ENCODE results near the gene FTO. TPM values are rescaled to one million over a fixed set of nuclear protein-coding genes. Genes with fewer than 3 reads are reported as not detected.
A peak's percentile ranks its signal among the peaks of the same experiment; 100 is the strongest.
"Not testable (repeated sequence)": the region's sequence is repeated elsewhere in the genome, so short reads cannot be mapped to it uniquely, and the experiment has no call there.

Gene FTO
- total RNA-seq, 4 donors from 2014 or later: 98.1 to 127 (median 109) TPM

GRCh38 chr16:53690771-53691170 lies 13.2 kb upstream of the FTO start:
- 90 to 91% methylated on average over 2 of the region's 2 CpGs for WGBS, 2 donors
- H3K36me3 ChIP-seq: peaks cover 0 to 31% (median 0%) of the 10 kb centered on the region in 3 donors

DNA sequence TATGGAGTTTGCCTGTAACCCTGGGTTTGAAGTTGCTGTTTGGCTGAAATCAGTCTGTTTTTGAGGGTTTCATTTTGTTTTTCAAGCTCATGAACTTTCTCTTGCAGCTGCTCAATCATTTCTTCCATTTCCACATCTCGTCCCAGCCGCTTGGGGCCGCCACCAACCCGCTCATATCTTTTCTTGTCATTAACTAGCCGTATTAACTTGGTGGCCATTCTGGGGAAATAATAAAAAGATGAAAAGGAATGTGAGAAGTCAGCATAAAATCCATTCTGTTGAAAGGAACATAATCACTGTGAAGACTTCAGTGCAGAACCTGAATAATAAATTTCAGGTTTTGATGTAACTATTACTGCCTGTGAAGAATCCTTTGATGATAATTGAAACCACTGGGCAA lies 11.8 kb upstream of the FTO start:
- TF ChIP-seq EP300 (IDR thresholded peaks at IDR 0.05) (no peak), CTCF (IDR thresholded peaks at IDR 0.05) (no peak), POLR2A (IDR thresholded peaks at IDR 0.05) (no peak)
- 79 to 87% methylated on average over 5 of the region's 5 CpGs for WGBS, 2 donors
- Histone ChIP-seq H3K27ac (no peak overlapping the region), H3K4me3 (no peak overlapping the region), H3K36me3 (peaks cover 0 to 30% (median 0%) of the 10 kb centered on the region in 3 donors), H3K9me3 (no peaks in the 10 kb centered on the region), H3K4me1 (no peaks in the 10 kb centered on the region), H3K27me3 (no peaks in the 10 kb centered on the region)
- DNase-seq (ENCODE audit: low spot score in 2 of 2): no peak

More at GRCh38 chr16:53690771-53691170, 13.2 kb upstream of the FTO start:
- Histone ChIP-seq H3K9me3 (no peaks in the 10 kb centered on the region), H3K4me1 (no peaks in the 10 kb centered on the region), H3K4me3 (no peak overlapping the region), H3K27me3 (no peaks in the 10 kb centered on the region), H3K27ac (no peak overlapping the region)
- no peak for DNase-seq (ENCODE audit: low spot score in 2 of 2)
- TF ChIP-seq EP300 (IDR thresholded peaks at IDR 0.05) (no peak), CTCF (IDR thresholded peaks at IDR 0.05) (no peak), POLR2A (IDR thresholded peaks at IDR 0.05) (no peak)

GRCh38 chr16:53693320-53693719 lies 10.6 kb upstream of the FTO start:
- Histone ChIP-seq H3K36me3 (peaks cover 0 to 33% (median 0%) of the 10 kb centered on the region in 3 donors), H3K4me3 (no peak overlapping the region), H3K4me1 (no peaks in the 10 kb centered on the region), H3K9me3 (no peaks in the 10 kb centered on the region), H3K27me3 (no peaks in the 10 kb centered on the region), H3K27ac (no peak overlapping the region)
- WGBS, 2 donors: 87 to 90% methylated on average over 5 of the region's 5 CpGs
- no peak for DNase-seq (ENCODE audit: low spot score in 2 of 2)
- TF ChIP-seq POLR2A (IDR thresholded peaks at IDR 0.05): no peak
- no peak for TF ChIP-seq EP300 (IDR thresholded peaks at IDR 0.05)
- TF ChIP-seq CTCF (IDR thresholded peaks at IDR 0.05): no peak

DNA sequence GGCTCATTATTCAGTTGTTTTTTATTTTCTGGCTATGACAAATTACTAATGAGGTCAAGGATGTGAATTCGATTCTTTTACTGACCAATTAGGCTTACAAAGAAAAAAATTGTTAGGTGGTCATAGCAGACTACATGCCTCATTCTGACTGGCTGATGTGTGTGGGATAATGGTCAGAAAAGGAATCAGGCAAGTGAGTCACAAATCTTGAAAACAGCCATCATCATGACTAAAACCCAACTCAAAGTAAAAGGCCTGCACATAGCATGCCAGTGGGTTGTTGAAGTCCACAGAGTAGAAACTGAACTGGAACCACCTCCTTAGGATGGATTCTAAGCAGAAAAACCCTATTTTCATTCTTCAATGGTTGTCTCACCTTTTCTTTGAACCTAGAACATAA lies 8.9 kb upstream of the FTO start:
- no peaks in the 10 kb centered on the region for H3K4me1 ChIP-seq
- no peak for DNase-seq (ENCODE audit: low spot score in 2 of 2)
- H3K36me3 ChIP-seq: peaks cover 0 to 40% (median 0%) of the 10 kb centered on the region in 3 donors
- no peak overlapping the region for H3K27ac ChIP-seq
- no peak overlapping the region for H3K4me3 ChIP-seq
- H3K27me3 ChIP-seq: no peaks in the 10 kb centered on the region
- WGBS, 2 donors: 53 to 85% methylated on average over 1 of the region's 1 CpG
- TF ChIP-seq EP300 (IDR thresholded peaks at IDR 0.05): no peak
- no peak for TF ChIP-seq CTCF (IDR thresholded peaks at IDR 0.05)
- TF ChIP-seq POLR2A (IDR thresholded peaks at IDR 0.05): no peak
- no peaks in the 10 kb centered on the region for H3K9me3 ChIP-seq

- WGBS, 2 donors: no CpG with 5 or more reads among the region's 31 CpGs
- H3K27me3 ChIP-seq; H3K4me1 ChIP-seq; DNase-seq (ENCODE audit: low spot score in 2 of 2); H3K4me3 ChIP-seq; H3K27ac ChIP-seq; H3K9me3 ChIP-seq: not testable (repeated sequence)
- H3K36me3 ChIP-seq: peaks cover 0 to 24% (median 0%) of the 10 kb centered on the region in 3 donors
These were observed 5.7 kb upstream of the FTO start for GRCh38 chr16:53698271-53698670.

DNA sequence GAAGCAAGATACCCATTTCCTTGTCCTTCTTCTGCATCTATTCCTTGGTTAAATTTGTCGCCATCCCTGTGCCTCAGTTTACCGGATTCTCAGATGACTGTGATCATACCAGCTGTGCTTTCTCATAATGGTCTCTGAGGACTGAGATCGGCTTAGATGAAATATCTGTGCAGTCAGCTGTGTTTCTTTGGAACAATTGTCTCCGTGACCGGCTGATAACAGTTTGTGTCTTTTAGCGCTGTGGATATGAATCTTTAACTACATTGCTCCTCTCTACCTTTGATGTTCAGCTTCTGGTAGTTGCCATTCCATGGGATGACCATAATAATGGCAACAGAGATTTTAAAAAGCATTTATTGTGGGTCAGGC lies 473 bp downstream of the FTO start:
- H3K27ac ChIP-seq: peak overlapping the region; percentile 61 to 88 (median 75)
- no peak for DNase-seq (ENCODE audit: low spot score in 2 of 2)
- peak overlapping the region; percentile 64 to 81 (median 75) for H3K4me3 ChIP-seq
- peaks cover 6 to 28% (median 9%) of the 10 kb centered on the region in 4 donors for H3K4me1 ChIP-seq
- peaks cover 0 to 9% (median 0%) of the 10 kb centered on the region in 3 donors for H3K36me3 ChIP-seq
- no peaks in the 10 kb centered on the region for H3K9me3 ChIP-seq
- TF ChIP-seq POLR2A (IDR thresholded peaks at IDR 0.05) (no peak), EP300 (IDR thresholded peaks at IDR 0.05) (no peak)
- H3K27me3 ChIP-seq: no peaks in the 10 kb centered on the region
- 8 to 12% methylated on average over 6 of the region's 6 CpGs for WGBS, 2 donors

All from tibial nerve (tissue), 4 donors.